DMS114 treated with DMSO at 0.1 percent for 48 hours (cell line): Measurements from ENCODE around the gene PCBP3.
"Not testable (repeated sequence)": the region's sequence is repeated elsewhere in the genome, so short reads cannot be mapped to it uniquely, and the experiment has no call there.

ENCODE experiments used
- DNase-seq: peaks from one replicate; lab custom pipeline; 2025; ENCODE audit not compliant: unreplicated experiment; lab: John Stamatoyannopoulos, UW

Gene PCBP3

GRCh38 chr21:45836694-45837670 is 193.5 kb downstream of the PCBP3 start:
- no peak for DNase-seq

GRCh38 chr21:45837936-45838335 is 194.4 kb downstream of the PCBP3 start:
- DNase-seq = no peak

GRCh38 chr21:45838634-45839033 is 195.1 kb downstream of the PCBP3 start:
- DNase-seq = no peak

DNA sequence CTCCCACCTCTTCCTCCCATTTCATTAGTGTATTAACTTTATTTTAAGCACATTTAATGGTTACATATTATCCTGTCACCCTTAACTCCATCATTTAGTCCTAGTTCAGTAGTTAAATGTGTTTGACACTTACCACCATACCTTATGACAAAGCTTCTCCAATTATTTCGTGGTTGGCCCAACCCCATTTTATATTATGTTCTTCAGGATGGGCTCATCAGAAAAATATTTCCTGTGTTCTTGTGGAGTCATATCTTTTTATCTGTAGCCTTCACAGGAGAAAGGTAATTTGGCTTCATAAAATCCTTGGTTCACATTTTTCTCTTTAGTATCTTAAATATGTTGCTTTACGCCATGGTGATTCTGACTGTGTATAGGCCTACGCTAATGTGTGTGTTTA is 195.7 kb downstream of the PCBP3 start:
- no peak for DNase-seq

DNA sequence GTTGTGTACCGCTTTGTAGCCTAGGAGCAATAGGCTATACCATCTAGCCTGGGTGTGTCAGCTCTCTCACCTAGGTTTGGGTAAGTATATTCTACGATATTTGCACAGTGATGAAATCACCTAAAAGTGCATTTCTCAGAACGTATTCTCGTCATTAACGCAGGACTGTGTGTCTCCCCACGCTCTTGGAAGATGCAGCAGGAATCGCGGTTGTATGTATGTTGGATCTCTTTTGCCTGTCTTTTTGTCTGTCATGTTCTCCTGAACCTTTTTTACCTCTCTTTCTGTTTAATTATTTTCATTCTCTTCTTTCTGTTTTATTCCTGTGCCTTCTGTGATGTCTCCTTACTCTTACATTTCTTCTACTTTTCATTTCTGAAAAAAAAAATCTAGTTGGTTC is 197.5 kb downstream of the PCBP3 start:
- no peak for DNase-seq

DNA sequence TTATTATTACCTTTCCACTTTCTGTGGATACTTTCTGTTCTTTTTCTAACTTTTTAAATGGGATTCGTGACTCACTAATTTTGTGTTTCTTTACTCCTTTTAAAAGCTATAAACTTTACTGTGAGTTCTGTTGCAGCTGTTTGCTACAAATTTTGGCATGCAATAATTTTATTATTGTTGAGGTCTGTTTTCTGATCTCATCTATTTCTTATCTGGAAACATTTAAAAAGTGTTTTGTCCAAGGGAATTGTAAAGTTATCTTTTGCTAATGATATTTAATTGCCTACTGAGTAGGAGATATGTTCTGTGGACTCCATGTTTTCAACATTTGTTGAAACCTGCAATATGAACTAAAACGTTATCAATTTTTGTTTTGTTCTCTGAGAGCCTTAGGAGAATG is 199.9 kb downstream of the PCBP3 start:
- no peak for DNase-seq

- no peak for DNase-seq
Measured at GRCh38 chr21:45844181-45844580, 200.7 kb downstream of the PCBP3 start.

- DNase-seq = no peak
Measured at GRCh38 chr21:45845063-45845769, 201.7 kb downstream of the PCBP3 start.

- no peak for DNase-seq
Measured at GRCh38 chr21:45845770-45846090, 202.2 kb downstream of the PCBP3 start.

- no peak for DNase-seq
Measured at GRCh38 chr21:45846373-45847160, 203.0 kb downstream of the PCBP3 start.

DNA sequence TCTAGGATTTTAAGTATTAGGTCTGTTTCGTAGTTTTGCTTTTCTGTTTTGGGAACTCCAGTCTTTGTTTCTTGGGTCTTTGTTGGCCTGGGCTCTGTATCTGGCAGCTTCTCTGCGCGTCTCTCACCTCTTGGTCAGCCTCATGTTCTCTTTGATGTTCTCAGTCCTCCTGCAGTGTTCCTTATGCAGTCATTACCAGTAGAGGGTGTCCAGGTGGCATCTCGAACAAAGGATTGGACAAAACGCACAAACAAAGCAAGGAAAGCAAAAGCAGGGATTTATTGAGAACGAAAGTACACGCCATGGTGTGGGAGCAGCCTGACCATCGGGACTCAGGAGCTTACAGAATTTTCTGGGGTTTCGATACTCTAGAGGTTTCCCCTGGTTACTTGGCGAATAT is 204.3 kb downstream of the PCBP3 start:
- no peak for DNase-seq

- no peak for DNase-seq
Measured at GRCh38 chr21:45848331-45848730, 204.8 kb downstream of the PCBP3 start.

DNA sequence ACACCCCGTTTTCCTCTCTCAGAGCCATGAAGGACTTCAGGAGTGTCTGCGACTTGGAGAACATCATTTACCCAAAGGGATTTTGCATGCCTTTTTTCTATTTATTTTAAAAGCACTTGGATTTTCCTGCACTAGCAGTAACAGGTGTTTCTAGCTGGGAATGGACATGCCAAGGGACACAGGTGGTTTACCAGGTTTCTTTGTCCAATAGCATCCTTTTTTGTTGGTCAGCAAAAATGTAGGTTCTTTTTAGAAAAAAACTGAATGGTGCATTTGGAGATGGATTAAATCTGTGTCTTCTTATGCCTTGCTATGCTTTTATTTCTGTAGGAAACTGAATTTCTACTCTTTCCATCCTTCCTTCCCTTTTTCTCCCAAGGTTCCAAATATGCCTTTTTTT is 205.3 kb downstream of the PCBP3 start:
- DNase-seq = no peak

DNA sequence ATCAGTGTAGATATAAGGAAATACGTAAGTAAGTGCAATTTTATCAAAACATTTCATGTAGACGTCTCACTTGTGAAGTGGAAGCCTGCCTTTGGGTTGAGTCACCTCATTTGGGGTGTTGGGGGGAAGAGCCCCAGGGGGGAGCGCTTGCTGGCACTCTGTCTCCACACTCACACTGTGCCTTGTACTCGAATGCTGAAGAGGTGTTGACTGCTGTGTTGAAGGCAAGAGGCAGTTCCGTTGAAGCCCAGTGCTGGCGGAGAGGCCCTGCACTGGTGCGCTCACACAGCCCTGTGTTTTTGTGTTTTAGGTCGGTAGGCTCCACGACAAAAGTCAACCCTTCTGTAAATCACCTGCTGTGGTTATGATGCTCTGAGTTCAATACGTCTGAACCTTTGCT is 206.1 kb downstream of the PCBP3 start:
- DNase-seq = no peak

DNA sequence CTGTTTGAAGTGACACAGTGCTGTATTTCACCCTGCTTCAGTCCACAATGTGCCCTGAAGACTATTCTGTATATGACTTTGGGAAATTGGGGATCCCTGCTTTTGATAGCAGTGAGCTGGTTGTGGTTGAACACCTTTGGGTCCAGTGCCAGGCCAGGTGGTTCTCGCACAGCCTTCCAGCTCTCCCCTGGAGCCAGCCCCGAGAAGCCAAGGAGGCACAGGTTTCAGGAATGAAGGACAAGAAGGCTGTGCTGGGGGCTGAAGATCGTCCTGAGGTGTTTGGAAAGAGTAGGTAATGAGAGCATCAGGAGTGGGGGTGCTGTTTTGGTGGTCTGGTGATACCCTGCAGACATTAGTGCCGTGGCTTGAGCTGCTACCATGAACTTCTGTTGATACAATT is 206.7 kb downstream of the PCBP3 start:
- no peak for DNase-seq

DNA sequence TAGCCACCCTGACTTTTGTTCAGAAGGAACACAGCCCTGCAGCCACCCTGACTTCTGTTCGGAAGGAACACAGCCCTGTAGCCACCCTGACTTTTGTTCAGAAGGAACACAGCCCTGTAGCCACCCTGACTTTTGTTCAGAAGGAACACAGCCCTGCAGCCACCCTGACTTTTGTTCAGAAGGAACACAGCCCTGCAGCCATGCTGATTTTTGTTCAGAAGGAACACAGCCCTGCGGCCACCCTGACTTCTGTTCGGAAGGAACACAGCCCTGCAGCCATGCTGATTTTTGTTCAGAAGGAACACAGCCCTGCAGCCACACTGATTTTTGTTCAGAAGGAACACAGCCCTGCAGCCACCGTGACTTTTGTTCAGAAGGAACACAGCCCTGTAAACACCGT is 208.9 kb downstream of the PCBP3 start:
- not testable (repeated sequence) for DNase-seq

DNA sequence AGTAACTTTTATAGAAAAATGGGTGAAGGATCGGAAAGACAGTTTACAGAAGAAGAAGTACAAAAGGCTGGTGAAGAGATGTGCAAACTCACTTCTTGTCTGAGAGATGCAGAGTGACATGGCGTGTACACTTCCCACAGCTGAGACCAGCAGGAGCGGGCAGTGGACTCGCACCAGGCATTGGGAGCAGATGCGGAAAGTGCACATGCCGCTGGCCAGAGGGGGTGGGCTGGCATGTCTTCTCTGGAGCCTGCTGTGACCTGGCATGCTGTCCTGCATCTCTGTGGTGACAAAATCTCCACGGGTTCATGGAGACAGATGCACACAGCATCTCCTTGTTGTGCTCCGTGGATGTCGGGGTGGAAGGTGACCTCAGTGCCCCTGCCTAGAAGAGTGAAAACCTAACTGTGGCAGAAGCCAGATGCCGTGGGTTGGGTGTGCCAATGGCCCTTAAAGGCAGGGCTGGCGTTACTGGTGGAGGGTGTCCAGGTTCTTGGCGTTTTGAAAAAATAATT is 209.4 kb downstream of the PCBP3 start:
- no peak for DNase-seq

DNA sequence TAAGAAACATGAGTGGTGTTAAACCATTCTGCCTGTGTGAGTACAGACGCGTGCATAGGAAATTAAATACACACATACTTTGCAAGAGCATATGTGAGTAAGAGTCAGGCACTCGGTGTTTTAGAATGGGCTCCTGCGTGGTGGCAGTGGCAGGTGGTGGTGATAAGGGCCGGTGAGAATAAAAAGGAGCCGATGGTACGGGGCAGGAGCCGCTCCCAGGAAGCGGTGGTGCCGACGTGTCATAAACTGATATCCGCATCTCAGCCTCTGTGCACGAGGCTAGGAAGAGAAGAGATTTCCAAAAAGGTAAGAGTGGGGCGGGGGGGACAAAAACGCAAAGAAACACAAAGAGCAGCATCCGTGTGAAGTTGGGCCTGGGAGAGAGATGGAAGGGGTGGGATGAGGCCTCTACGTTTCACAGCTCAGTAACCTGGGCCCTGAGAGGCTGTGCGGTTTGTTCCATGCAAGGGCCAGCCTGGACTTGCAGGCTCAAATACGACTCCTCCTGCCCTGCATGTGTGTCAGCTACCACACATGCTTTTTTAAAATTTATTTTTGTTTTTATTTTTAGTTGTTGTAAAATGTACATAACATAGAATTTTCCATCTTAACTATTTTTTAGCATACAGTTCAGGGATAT is 210.3 kb downstream of the PCBP3 start:
- DNase-seq = no peak

DNA sequence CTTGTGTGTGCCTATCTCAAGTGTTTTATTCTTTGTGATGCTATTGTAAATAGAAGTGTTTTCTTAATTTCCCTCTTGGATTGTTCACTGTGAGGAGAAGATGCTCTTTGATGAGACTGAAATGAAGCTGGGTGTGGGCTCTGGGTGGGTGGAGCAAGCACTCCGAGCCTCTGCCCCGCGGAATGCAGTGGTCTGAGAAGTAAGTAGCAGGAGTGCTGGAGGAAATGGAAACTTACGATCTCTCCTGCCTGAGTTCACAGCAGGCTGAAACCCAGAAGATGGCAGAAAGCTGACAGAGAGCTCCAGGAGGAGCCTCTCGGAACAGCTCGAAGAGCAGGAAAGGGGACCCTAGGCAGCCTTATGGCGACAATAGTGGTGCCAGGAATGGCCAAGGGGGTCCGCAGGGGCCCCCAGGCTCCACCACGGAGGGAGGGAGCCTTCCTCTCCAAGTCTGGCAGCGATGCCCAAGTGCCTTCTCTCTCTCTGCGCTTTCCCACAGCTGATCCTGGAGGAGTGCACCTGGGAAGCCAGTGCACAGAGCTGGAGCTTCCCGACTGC is 211.2 kb downstream of the PCBP3 start:
- no peak for DNase-seq

DNA sequence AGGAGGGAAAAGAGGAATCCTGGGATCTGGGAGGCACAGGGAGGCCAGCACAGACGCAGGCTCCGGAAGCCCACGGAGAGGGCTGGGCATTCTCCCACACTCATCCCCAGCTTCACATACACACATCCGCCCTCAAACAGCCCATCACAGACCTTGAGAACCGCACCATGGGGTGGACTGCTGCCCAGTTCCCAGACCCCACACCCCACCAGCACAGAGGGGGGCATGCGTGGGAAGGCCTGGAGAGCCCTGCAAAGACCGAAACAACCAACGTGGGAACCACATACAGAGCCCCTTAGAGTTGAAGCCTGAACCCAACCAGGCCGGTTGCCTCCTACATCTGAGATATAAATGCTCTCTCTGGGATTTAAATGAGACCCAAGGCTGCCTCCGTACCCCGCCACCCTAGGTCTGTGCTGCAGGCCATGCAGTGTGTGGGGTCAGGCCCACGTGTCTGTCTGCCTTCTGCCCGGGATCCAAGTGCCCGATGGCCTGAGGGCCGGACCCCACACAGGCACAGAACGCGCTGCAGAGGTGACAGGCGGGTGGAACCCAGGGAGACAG is 211.8 kb downstream of the PCBP3 start:
- no peak for DNase-seq
